Lower lobe of right lung (tissue), 2 donors: ENCODE results near the gene PRKG1. TPM values are rescaled to one million over a fixed set of nuclear protein-coding genes. Genes with fewer than 3 reads are reported as not detected.

Experiments used
- ATAC-seq, 2 donors: fragments of 200-7000 bp; cut with Tn5 transposase; one replicate each; pipeline ENCODE4 v1.9.1; 2020 to 2022; ENCODE audit warnings: mild to moderate bottlenecking in 2 of 2, moderate library complexity in 2 of 2
- DNase-seq: peaks from one replicate; pipeline ENCODE4 v3.0.0-alpha.2; 2020
- H3K27ac ChIP-seq: fragments of 200-600 bp; one replicate; pipeline ENCODE4 v1.8.0; 2022
- H3K27me3 ChIP-seq: fragments of 200-600 bp; one replicate; pipeline ENCODE4 v1.8.0; 2022; ENCODE audit warnings: low read depth
- H3K36me3 ChIP-seq: fragments of 200-600 bp; one replicate; pipeline ENCODE4 v1.8.0; 2022; ENCODE audit warnings: mild to moderate bottlenecking
- H3K4me1 ChIP-seq: fragments of 200-600 bp; one replicate; pipeline ENCODE4 v1.8.0; 2022
- H3K4me3 ChIP-seq: fragments of 200-600 bp; one replicate; pipeline ENCODE4 v1.8.0; 2022; ENCODE audit warnings: mild to moderate bottlenecking
- H3K9me3 ChIP-seq: fragments of 200-600 bp; one replicate; pipeline ENCODE4 v1.8.0; 2022
- CTCF ChIP-seq: fragments of 200-600 bp; IDR thresholded peaks from one replicate; pipeline ENCODE4 v1.8.0; 2022; ENCODE audit warnings: antibody characterized with exemption, mild to moderate bottlenecking
- intact Hi-C: fragments of 100-400 bp; cut with DNase I; formaldehyde crosslinking; loops from one replicate; pipeline ENCODE4 v1.11.0; 2022
- total RNA-seq: library from RNA; stranded (reverse); fragmentation: NEBNext Ultra II Directional; extraction: Animal tissue kit (Norgen Biotek cat#: 25700); gene quantifications from one replicate; pipeline ENCODE4 v1.2.1, GENCODE V29; 2021
- donor health status: DM: no; HTN: yes; CAD: no; lungs with severe emphysema.

Gene PRKG1
- total RNA-seq, 1 donor from 2014 or later = 23.6 TPM

- no peak for TF ChIP-seq CTCF
- Histone ChIP-seq H3K27ac (no peak overlapping the region), H3K27me3 (no peaks in the 10 kb centered on the region), H3K36me3 (no peaks in the 10 kb centered on the region), H3K9me3 (no peaks in the 10 kb centered on the region), H3K4me3 (no peak overlapping the region), H3K4me1 (no peaks in the 10 kb centered on the region)
- DNase-seq (no peak), ATAC-seq (no peak)
- intact Hi-C loops = no loop called here
These were observed 1187.1 kb downstream of the PRKG1 start for GRCh38 chr10:52261362-52261761.

GRCh38 chr10:52265131-52265926 is 1191.0 kb downstream of the PRKG1 start:
- ATAC-seq (no peak), DNase-seq (no peak)
- H3K27me3 ChIP-seq = no peaks in the 10 kb centered on the region
- H3K9me3 ChIP-seq = no peaks in the 10 kb centered on the region
- no peak overlapping the region for H3K27ac ChIP-seq
- no peaks in the 10 kb centered on the region for H3K36me3 ChIP-seq
- no peak for TF ChIP-seq CTCF
- intact Hi-C loops = no loop called here
- no peak overlapping the region for H3K4me3 ChIP-seq
- no peaks in the 10 kb centered on the region for H3K4me1 ChIP-seq

- intact Hi-C loops = no loop called here
These were observed 1192.6 kb downstream of the PRKG1 start for GRCh38 chr10:52266858-52267257.

GRCh38 chr10:52268790-52269189 is 1194.5 kb downstream of the PRKG1 start:
- Histone ChIP-seq H3K4me1 (no peaks in the 10 kb centered on the region), H3K27me3 (no peaks in the 10 kb centered on the region), H3K4me3 (no peak overlapping the region), H3K36me3 (no peaks in the 10 kb centered on the region), H3K27ac (no peak overlapping the region), H3K9me3 (no peaks in the 10 kb centered on the region)
- no peak for DNase-seq
- intact Hi-C loops = no loop called here
- no peak for ATAC-seq
- no peak for TF ChIP-seq CTCF

More at GRCh38 chr10:52266858-52267257, 1192.6 kb downstream of the PRKG1 start:
- Histone ChIP-seq H3K36me3 (no peaks in the 10 kb centered on the region), H3K4me3 (no peak overlapping the region), H3K27ac (no peak overlapping the region), H3K4me1 (no peaks in the 10 kb centered on the region), H3K9me3 (no peaks in the 10 kb centered on the region), H3K27me3 (no peaks in the 10 kb centered on the region)
- TF ChIP-seq CTCF = no peak
- ATAC-seq (no peak), DNase-seq (no peak)

GRCh38 chr10:52269233-52269632 is 1194.9 kb downstream of the PRKG1 start:
- DNase-seq (no peak), ATAC-seq (no peak)
- H3K4me1 ChIP-seq = no peaks in the 10 kb centered on the region
- no peaks in the 10 kb centered on the region for H3K36me3 ChIP-seq
- no peaks in the 10 kb centered on the region for H3K27me3 ChIP-seq
- intact Hi-C loops = no loop called here
- no peak for TF ChIP-seq CTCF
- H3K9me3 ChIP-seq = no peaks in the 10 kb centered on the region
- H3K4me3 ChIP-seq = no peak overlapping the region
- H3K27ac ChIP-seq = no peak overlapping the region
